Osteocyte (in vitro differentiated cells): Measurements from ENCODE around the gene PCGF3. TPM values are rescaled to one million over a fixed set of nuclear protein-coding genes. Genes with fewer than 3 reads are reported as not detected.

ENCODE experiments used
- DNase-seq: peaks from one replicate; pipeline ENCODE4 v3.0.0; 2021; ENCODE audit warnings: mixed read lengths; ENCODE audit not compliant: unreplicated experiment; ENCODE audit errors: extremely low spot score
- H3K27ac Mint-ChIP-seq: one replicate; pipeline ENCODE4 v1.8.0; 2021; ENCODE audit warnings: mild to moderate bottlenecking, mixed read lengths; ENCODE audit not compliant: unreplicated experiment
- H3K27me3 Mint-ChIP-seq: one replicate; pipeline ENCODE4 v1.8.0; 2021; ENCODE audit warnings: mixed read lengths; ENCODE audit not compliant: unreplicated experiment
- H3K36me3 Mint-ChIP-seq: one replicate; pipeline ENCODE4 v1.8.0; 2021; ENCODE audit warnings: mixed read lengths; ENCODE audit not compliant: unreplicated experiment
- H3K4me1 Mint-ChIP-seq: one replicate; pipeline ENCODE4 v1.8.0; 2021; ENCODE audit warnings: mixed read lengths; ENCODE audit not compliant: unreplicated experiment
- H3K4me3 Mint-ChIP-seq: one replicate; pipeline ENCODE4 v1.8.0; 2021; ENCODE audit warnings: mild to moderate bottlenecking, moderate library complexity, mixed read lengths; ENCODE audit not compliant: unreplicated experiment
- H3K9me3 Mint-ChIP-seq: one replicate; pipeline ENCODE4 v1.8.0; 2021; ENCODE audit warnings: mixed read lengths; ENCODE audit not compliant: unreplicated experiment
- total RNA-seq: library from RNA; stranded (reverse); gene quantifications from 2 replicates; pipeline ENCODE4 v1.2.1, GENCODE V29; 2021
- TF ChIP-seq, protein P1 (sequence below): fragments of 200-600 bp; sonication (generic); IDR thresholded peaks from 2 replicates; pipeline ENCODE4 v1.5.0; 2021; ENCODE audit warnings: antibody characterized with exemption, mild to moderate bottlenecking, moderate library complexity

Gene PCGF3
- total RNA-seq, 1 donor from 2014 or later = 70.0 TPM

- peaks cover 31% of the 10 kb centered on the region for H3K4me1 Mint-ChIP-seq
- DNase-seq = no peak
- H3K27me3 Mint-ChIP-seq = no peaks in the 10 kb centered on the region
- H3K27ac Mint-ChIP-seq = peak overlapping the region; percentile 85
- H3K4me3 Mint-ChIP-seq = no peak overlapping the region
- TF ChIP-seq, protein P1, sequence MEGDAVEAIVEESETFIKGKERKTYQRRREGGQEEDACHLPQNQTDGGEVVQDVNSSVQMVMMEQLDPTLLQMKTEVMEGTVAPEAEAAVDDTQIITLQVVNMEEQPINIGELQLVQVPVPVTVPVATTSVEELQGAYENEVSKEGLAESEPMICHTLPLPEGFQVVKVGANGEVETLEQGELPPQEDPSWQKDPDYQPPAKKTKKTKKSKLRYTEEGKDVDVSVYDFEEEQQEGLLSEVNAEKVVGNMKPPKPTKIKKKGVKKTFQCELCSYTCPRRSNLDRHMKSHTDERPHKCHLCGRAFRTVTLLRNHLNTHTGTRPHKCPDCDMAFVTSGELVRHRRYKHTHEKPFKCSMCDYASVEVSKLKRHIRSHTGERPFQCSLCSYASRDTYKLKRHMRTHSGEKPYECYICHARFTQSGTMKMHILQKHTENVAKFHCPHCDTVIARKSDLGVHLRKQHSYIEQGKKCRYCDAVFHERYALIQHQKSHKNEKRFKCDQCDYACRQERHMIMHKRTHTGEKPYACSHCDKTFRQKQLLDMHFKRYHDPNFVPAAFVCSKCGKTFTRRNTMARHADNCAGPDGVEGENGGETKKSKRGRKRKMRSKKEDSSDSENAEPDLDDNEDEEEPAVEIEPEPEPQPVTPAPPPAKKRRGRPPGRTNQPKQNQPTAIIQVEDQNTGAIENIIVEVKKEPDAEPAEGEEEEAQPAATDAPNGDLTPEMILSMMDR = no peak
- peaks cover 22% of the 10 kb centered on the region for H3K36me3 Mint-ChIP-seq
- no peaks in the 10 kb centered on the region for H3K9me3 Mint-ChIP-seq
Measured at GRCh38 chr4:744212-744841, 38.7 kb downstream of the PCGF3 start.

- TF ChIP-seq, protein P1 = no peak
- Mint-ChIP-seq H3K27me3 (no peaks in the 10 kb centered on the region), H3K27ac (no peak overlapping the region), H3K36me3 (peaks cover 34% of the 10 kb centered on the region), H3K4me1 (peaks cover 49% of the 10 kb centered on the region), H3K4me3 (no peak overlapping the region), H3K9me3 (no peaks in the 10 kb centered on the region)
- DNase-seq = no peak
Measured at GRCh38 chr4:747546-748170, 42.0 kb downstream of the PCGF3 start.

DNA sequence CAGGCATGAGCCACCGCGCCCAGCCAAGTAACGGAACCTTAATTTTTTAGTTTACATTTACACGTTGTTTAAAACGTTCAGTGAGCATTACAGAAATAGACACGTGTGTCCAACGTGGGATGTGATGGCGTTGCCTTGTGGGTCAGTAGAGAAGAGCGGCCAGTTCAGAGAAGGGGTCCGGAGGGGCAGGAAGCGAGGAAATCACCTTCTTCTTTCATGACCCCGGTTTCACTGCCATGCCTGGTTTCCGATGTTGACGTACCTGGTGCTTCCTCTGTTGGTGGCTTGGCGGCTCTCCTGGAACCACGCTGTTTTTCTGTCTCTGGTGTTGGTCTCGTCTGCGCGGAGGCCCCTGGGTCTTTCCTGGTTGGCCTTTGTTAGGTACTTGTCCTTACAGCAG is 42.8 kb downstream of the PCGF3 start:
- Mint-ChIP-seq H3K4me1 (peaks cover 41% of the 10 kb centered on the region), H3K4me3 (no peak overlapping the region), H3K9me3 (no peaks in the 10 kb centered on the region), H3K36me3 (peaks cover 34% of the 10 kb centered on the region), H3K27ac (no peak overlapping the region), H3K27me3 (no peaks in the 10 kb centered on the region)
- TF ChIP-seq, protein P1 = no peak
- no peak for DNase-seq

GRCh38 chr4:749698-750666 is 44.4 kb downstream of the PCGF3 start:
- no peak overlapping the region for H3K4me3 Mint-ChIP-seq
- no peak for DNase-seq
- no peaks in the 10 kb centered on the region for H3K27me3 Mint-ChIP-seq

More at GRCh38 chr4:749698-750666, 44.4 kb downstream of the PCGF3 start:
- peaks cover 30% of the 10 kb centered on the region for H3K4me1 Mint-ChIP-seq
- peaks cover 33% of the 10 kb centered on the region for H3K36me3 Mint-ChIP-seq
- no peaks in the 10 kb centered on the region for H3K9me3 Mint-ChIP-seq
- TF ChIP-seq, protein P1 = no peak
- peak overlapping the region; percentile 72 for H3K27ac Mint-ChIP-seq
